Stimulated activated CD4-positive, alpha-beta T cell treated with anti-CD3 and anti-CD28 coated beads, Interleukin-4, amount 100 ng/mL, for 24 hours (primary cell): Measurements from ENCODE around the gene TEX264.
"Not testable (repeated sequence)": the region's sequence is repeated elsewhere in the genome, so short reads cannot be mapped to it uniquely, and the experiment has no call there.

Experiments used
- DNase-seq: peaks from one replicate; pipeline ENCODE4 v3.0.0-alpha.2; 2020

TEX264 gene

GRCh38 chr3:51718547-51719409 lies 47.7 kb downstream of the TEX264 start:
- peak; percentile 49 for DNase-seq

GRCh38 chr3:51719410-51720025 lies 48.5 kb downstream of the TEX264 start:
- DNase-seq = no peak

- DNase-seq = no peak
Observed at GRCh38 chr3:51720292-51721061, 49.4 kb downstream of the TEX264 start.

- DNase-seq = no peak
Observed at GRCh38 chr3:51721062-51721745, 50.2 kb downstream of the TEX264 start.

- no peak for DNase-seq
Observed at GRCh38 chr3:51722362-51722761, 51.3 kb downstream of the TEX264 start.

GRCh38 chr3:51727500-51727899 lies 56.4 kb downstream of the TEX264 start:
- DNase-seq = no peak

GRCh38 chr3:51729042-51729633 lies 58.1 kb downstream of the TEX264 start:
- DNase-seq = no peak

- DNase-seq = no peak
Observed at GRCh38 chr3:51733859-51734571, 63.0 kb downstream of the TEX264 start.

- DNase-seq = no peak
Observed at GRCh38 chr3:51734572-51734907, 63.5 kb downstream of the TEX264 start.

- DNase-seq = no peak
Observed at GRCh38 chr3:51735039-51735438, 64.0 kb downstream of the TEX264 start.

- DNase-seq = no peak
Observed at GRCh38 chr3:51735950-51736349, 64.9 kb downstream of the TEX264 start.

- DNase-seq = no peak
Observed at GRCh38 chr3:51739110-51739509, 68.1 kb downstream of the TEX264 start.

- DNase-seq = not testable (repeated sequence)
Observed at GRCh38 chr3:51742320-51742719, 71.3 kb downstream of the TEX264 start.

GRCh38 chr3:51742978-51743377 lies 71.9 kb downstream of the TEX264 start:
- DNase-seq = not testable (repeated sequence)

- no peak for DNase-seq
Observed at GRCh38 chr3:51747840-51748239, 76.8 kb downstream of the TEX264 start.

GRCh38 chr3:51748327-51748726 lies 77.3 kb downstream of the TEX264 start:
- DNase-seq = no peak

- no peak for DNase-seq
Observed at GRCh38 chr3:51750878-51751277, 79.8 kb downstream of the TEX264 start.

- DNase-seq = no peak
Observed at GRCh38 chr3:51751287-51751686, 80.2 kb downstream of the TEX264 start.
